Stimulated activated CD4-positive, alpha-beta T cell treated with anti-CD3 and anti-CD28 coated beads, Interleukin-4, amount 100 ng/mL, for 48 hours (primary cell): ENCODE data around the gene ITPRIPL2.

Source experiments
- DNase-seq, 2 donors: peaks; one replicate each; pipeline ENCODE4 v3.0.0-alpha.2; 2020; ENCODE audit warnings: low read depth in 2 of 2

The ITPRIPL2 gene

DNA sequence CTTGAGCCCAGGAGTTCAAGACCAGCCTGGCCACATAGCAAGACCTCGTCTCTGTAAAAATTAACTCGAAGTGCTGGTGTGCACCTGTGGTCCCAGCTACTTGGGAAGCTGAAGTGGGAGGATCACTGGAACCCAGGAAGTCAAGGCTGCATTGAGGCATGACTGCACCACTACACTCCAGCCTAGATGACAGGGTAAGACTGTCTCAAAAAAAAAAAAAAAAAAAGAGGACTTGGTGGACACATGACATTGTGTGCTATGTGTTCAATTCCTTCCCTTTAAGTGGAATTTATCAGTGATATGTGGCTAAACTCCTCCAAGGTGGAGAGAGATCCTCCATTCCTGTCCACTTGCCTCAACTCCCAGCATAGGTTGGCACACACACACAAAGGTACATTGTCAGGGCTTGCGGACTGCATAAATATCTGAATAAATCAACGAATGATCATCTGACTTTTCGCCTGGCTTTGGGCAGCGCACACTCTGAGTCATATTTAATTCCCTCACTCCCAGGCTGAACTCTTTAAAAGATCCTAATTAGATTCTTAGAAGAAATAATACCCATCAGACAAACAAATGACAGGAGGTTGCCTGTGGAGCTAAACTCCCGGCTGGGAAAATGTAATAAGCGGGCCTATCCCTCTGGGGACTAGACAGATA lies 29.3 kb downstream of the ITPRIPL2 start:
- no peak for DNase-seq

DNA sequence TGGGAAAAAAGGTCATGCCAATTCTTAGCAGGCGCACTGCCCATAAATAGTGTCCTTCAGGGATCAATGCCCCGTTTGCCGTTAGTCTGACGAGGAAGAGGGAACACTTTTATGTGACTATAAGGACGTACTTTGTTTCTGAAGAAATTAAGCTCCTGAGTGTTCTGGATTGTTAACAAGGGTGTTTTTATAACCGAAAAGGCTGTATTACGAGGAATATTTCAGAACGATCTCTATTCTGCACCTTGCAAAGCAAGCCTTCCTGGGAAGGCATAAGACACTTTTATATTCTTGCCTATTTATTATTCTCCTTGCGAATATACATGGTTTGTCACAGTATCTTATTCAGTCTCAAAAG lies 29.8 kb downstream of the ITPRIPL2 start:
- DNase-seq, result no peak

DNA sequence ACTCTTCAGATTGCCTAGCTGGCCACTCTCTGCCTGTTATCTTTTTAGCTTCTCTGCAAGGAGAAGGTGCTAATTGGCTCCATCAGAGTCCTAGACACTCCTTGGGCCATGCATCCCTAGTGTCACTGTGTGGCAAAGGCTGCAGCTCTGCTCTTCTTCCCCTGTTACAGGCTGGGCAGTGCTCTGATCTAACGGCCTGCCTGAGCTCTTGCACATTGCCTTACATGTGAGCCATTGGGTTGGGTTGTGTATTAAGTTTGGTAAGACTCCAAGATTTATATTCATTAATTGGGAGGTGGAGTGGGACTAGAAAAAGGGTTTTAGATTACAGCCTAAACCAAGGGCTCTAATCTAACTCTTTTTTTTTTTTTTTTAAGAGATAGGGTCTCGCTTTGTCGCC lies 31.2 kb downstream of the ITPRIPL2 start:
- DNase-seq, result no peak

DNA sequence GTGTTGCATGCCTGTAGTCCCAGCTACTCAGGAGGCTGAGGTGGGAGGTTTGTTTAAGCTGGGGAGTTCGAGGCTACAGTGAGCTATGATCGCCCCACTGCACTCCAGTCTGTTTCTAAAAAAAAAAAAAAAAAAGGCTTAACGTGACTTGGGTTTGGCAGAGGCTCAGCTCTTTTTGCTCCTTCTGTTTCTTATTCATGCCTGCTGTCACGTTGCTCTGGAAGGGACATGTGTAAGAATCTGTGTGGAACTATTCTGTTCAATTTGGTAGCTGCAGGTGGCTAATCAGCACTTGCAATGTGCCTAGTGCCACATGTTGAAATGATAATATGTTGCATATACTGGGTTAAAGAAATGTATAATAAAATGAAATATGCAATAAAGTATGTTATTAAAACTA lies 33.4 kb downstream of the ITPRIPL2 start:
- DNase-seq, result no peak

DNA sequence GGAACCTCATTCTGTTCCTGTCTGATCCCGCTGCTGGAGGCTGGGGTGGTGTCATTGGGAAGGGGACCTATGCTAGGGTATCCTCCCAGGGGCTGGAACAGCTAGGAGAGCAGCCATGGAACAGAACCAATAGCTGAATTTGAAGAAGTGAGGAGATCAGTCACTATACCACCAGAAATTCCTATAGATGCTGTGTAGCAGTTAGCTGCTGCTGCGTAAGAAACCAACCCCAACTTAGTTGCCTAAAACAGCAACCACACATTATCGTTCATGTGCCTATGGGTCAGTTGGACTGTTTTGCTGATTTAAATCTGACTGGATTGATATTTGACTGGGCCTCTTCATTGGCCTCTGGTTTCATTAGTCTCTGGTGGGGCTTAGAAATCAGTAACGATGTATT lies 33.9 kb downstream of the ITPRIPL2 start:
- no peak for DNase-seq

DNA sequence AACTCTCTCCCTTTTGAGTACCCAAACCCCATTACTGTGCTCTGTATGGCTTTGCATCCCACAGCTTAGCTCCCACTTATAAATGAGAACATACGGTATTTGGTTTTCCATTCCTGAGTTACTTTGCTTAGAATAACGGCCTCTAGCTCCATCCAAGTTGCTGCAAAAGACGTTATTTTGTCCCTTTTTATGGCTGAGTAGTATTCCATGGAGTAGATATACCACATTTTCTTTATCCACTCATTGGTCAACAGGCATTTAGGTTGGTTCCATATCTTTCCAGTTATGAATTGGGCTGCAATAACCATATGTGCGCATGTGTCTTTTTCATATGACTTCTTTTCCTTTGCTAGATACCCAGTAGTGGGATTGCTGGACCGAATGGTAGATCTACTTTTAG lies 34.4 kb downstream of the ITPRIPL2 start:
- DNase-seq, result no peak

DNA sequence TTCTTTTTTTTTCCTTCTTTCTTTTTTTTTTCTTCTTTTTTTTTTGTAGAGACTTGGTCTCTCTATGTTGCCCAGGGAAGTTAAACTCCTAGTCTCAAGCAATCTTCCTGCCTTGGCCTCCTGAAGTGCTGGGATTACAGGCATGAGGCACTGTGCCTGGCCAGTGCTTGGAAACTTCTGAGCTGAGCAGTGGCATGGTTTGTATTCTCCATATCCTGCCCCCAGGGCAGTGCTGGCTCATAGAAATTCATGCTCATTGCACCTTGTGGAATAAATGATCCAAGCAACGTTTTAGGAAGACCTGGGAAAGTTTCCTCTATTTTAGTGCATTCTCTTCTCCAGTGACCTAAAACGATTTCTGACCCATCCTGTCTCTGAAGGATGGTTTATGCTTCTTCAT lies 37.5 kb downstream of the ITPRIPL2 start:
- DNase-seq, result no peak

DNA sequence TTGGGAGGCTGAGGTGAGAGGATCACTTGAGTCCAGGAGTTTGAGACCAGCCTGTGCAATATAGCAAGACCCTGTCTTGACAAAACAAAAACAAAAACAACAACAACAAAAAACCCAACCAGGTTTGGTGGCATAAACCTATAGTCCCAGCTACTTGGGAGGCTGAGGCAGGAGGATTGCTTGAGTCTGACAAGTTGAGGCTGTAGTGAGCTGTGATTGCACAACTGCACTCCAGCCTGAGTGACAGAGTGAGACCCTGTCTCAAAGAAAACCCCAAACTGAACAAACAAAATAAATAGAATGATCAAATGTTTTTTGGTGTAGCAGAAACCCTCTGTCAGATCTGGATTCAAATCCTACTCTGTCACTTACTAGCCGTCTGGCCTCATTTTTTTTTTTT lies 38.3 kb downstream of the ITPRIPL2 start:
- DNase-seq, result no peak

DNA sequence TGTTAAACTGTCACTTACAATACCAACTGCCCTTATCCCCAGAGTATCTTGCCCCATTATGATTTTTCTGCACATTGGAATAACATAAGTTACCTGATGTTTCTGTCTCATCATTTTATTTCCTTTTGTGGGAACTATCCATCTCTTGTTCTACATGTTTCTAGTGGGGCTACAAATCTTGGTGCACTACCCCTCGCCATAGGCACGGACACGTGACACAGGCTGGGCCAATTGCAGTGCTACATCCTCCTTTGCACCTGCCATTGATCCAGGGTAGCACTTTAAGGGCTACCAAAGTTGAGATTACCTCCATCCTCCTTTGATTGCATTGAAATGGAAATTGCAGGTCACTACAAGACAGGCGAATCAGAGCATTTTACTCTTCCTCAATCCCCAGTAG lies 40.1 kb downstream of the ITPRIPL2 start:
- DNase-seq, result no peak

DNA sequence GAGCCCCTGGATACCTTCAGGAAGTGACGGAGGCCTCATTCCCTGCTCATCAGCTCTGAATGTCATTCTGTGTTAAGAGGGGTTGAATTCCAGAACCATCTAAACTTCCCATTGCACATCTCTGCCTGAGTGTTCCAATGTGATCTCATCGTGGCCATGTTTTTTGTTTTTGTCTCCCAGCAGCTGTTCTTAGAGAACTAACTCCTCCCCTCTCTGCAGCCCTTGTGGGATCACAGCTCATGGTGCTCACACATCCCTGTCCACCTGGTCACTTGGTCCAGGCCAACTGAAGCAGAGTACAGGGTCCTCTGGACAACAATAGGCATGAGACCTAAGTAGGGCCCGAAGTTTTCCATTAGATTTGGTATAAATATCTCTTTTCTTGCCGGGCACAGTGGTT lies 48.3 kb downstream of the ITPRIPL2 start:
- DNase-seq, result no peak

DNA sequence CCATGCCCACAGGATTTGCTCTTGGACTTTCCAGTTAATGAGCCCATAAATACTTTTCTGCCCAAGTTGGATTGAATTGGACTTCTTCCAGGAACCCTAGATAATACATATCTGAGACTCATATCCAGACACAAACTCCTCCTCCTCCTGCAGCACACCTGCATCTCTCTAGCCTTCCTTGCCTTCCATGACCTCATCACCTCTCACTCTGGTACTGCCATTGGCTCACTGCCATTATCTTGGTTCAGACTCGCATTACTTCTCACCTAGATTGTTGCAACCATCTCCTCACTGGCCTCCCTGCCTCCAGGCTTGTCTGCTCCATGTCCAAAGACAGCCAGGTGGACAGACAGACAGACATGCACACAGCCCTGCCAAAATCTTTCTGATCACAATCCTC lies 49.5 kb downstream of the ITPRIPL2 start:
- no peak for DNase-seq

DNA sequence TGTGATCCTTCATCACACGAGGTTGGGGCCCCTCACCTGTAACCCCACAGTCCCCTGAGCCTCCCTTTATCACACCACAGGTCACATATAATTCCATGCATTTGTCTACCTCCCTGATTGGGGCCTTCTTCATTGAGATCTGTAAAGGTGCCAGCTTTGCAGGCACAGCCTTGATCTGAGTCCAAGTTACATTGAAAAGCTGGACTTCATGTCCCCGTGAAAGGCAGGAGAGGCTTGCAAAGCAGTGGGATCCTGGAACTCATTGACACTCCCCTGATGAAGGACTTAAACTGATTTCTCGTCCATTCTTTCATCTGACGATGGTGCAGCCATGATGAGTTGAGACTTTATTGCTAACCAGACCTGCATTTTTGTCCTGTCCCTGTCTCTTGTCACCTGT lies 50.5 kb downstream of the ITPRIPL2 start:
- no peak for DNase-seq

DNA sequence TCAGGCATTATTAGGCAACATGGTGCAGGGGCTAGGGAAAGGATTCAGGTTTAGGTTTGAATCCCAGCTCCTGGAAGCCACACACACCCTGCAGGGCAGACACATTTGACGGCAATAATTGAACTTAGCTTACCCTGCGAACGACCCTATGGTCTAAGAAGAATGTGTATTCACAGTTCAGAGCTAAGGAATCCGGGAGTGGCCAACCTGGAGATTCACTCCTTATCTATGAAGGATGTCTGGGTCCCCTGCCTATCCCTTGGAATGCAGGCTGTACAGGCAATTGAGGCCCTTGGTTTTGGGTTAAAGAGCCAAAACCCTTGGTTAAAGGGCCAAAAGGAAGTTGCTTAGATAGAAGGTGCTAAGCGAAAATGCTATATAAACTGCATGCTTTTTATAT lies 51.3 kb downstream of the ITPRIPL2 start:
- no peak for DNase-seq

DNA sequence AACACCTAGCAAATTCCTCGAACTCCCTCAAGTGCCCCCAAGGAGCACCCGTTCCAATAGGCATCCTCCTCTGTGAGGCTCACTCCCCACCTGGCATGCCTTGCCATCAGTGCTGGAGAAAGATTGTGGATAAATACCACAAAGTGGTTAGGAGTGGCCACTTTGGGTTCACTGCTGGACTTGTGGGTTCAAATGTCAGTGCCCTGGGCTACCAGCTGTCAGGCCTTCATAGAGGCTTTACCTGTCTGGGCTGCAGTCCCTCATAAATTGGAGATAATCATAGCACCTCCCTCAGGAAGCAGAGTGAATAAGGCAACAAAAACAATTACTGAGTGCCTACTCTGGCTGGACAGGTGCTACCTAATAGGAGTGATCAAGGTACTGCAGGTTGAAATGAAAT lies 52.7 kb downstream of the ITPRIPL2 start:
- no peak for DNase-seq

DNA sequence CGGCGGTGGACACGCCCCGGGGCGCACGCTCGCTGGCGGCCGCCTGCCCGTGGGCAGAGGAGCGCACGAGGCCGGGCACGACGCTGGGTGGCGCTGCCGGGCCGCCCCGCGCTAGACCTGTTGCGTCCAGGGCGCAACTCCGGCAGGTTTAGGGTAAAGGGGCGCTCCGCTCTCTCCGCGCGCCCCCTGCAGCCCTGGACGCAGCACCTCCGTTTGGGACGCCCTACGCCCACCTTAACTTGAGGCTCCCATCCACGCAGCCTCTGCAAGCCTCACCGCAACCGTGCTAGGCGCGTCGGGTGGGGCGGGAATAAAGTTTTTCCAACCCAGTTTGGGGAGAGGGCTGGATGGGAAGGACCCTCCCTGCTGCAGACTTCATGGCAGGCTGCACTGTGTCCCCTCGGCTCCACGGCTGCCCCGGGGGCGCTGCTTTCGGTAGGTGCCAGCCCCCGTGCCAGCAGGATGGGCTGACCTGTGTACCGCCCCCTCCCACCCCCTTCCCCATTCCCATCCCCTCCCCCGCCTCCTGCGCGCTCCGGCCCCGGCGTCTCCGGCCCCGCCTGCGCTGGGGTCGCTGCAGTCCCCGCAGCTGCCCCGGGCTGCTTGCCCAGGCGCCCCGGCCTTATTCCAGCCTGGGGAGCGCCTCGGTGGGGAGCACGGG lies 54.1 kb downstream of the ITPRIPL2 start, which contains the start of gene SYT17:
Gene SYT17, plus strand, starts transcription at position 531 of the 661 bp plus-strand sequence. CDS start 407 bp downstream, outside the sequence.
- peak; percentile 39 to 47 for DNase-seq

DNA sequence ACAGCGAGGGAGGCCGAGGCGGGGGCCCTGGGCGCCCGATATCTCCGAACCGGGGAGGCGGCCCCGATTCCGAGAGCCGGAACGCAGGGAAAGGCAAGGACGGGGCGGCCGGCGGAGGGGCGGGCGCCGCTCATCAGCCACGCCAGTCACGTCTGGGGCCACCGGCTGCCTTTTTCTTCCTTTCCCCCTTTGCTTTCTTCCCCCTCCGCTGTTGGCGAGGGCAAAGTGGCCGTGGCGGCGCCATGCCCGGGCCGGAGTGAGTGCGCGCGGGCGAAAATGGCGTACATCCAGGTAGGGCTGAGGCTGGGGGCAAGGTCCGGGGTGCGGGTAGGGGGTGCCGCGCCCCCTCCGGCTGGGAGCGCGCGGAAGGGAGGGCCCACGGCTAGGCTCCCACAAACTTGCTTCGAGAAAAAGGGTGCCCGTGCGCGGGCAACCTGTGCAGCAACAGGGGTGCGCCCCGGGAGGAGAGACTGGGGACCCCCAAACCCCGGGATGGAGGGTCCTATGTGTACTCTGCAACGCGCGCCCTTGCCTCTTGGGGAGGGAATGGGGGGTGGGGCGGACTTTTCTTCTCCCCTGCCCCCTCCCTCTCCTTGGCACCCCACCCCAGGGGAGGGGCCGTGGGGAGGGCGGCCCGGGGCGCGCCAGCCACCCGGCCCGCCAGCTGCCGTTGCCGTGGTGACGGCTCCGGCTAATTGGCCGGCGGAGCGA lies 54.8 kb downstream of the ITPRIPL2 start:
- DNase-seq, result no peak

DNA sequence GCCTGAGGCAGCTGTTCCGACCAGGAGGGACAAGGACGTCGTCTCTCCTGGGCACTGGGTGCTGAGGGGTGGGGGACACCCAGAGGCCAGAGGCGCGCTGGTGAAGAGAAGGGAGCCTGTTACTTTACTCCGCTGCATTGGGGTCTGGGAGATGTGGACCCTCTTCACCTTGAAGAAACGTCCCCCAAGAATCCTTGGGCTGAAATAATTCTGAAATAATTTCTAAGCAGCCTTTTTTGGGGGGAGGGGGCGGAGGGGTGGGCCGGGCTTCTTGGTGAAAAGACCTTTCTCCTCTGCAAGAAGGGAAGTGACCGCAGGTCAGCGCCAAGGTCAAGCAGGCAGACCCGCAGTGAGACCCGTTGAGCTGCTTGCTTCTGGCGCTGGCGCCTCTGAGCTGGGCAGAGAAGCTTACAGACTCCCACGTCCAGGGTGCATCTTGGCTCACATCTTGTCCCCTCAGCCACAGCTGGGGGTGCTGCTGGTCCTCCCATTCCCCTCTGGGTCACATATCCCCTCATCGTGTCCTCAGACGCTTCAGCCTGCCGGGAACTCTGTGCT lies 55.4 kb downstream of the ITPRIPL2 start:
- DNase-seq, result no peak

DNA sequence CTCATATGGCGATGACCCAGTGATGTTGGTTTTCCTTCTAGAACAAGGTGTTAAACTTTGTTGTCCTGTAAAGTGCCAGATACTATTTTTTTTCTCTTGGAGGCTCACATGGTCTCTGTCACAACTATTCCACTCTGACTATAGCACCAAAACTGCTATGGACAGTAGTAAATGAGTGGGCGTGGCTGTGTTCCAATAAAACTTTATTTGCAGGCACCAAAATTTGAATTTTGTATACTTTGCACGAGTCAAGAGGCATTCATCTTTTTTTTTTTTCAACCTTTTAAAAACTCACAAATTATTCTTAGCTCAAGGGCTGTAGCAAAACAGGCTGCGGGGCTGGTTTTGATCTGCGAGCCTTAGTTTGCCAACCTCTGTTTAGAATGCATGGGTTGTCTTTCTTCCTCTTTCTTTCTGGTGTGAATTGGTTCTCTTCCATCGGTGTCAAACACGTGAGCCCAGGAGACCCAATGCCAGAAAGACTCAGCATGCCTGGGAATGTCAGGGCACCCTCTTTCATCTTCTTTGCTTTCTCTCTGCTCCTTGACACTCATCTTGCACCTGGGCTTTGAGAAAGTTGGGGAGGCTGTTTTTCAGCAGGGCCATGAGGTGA lies 56.4 kb downstream of the ITPRIPL2 start:
- no peak for DNase-seq
